Measurements from ENCODE around the gene DNAJB9. TPM values are rescaled to one million over a fixed set of nuclear protein-coding genes. Genes with fewer than 3 reads are reported as not detected.

DNAJB9 gene
- total and polyA plus RNA-seq, 4 donors: 27.6 to 164 (median 49.4) TPM

- TF ChIP-seq HNF4G (IDR thresholded peaks at IDR 0.05): peak; percentile 64
- TF ChIP-seq HNF4A (conservative IDR thresholded peaks at IDR 0.05): peak; percentile 91 to 93
- peak; percentile 94 for TF ChIP-seq SP1 (IDR thresholded peaks at IDR 0.05)
- TF ChIP-seq CTCF (IDR thresholded peaks at IDR 0.05; ENCODE audit: low read depth, low read length, missing input control): no peak
- TF ChIP-seq JUND (IDR thresholded peaks at IDR 0.05): peak; percentile 43 to 64
- TF ChIP-seq TAF1 (conservative IDR thresholded peaks at IDR 0.05): peak; percentile 82
- peak in 1 of 2 donors; percentile 14 for TF ChIP-seq EGR1 (IDR thresholded peaks at IDR 0.05; ENCODE audit: low read depth in 2 of 2)
Measured at GRCh38 chr7:108613949-108614381, 44.3 kb downstream of the DNAJB9 start (continued).

- no peak for DNase-seq (ENCODE audit: low spot score)
- Histone ChIP-seq H3K36me3 (ENCODE audit: control insufficient read depth in 4 of 4, insufficient read depth in 3 of 4, low read depth in 1 of 4, low read length in 3 of 4) (no peaks in the 10 kb centered on the region), H3K9me3 (ENCODE audit: control insufficient read depth in 4 of 4, low read length in 3 of 4) (no peaks in the 10 kb centered on the region), H3K27ac (ENCODE audit: low read depth in 1 of 2, low read length in 2 of 2) (peak overlapping the region; percentile 81 to 85), H3K4me3 (ENCODE audit: low read depth in 1 of 3, low read length in 3 of 3) (no peak overlapping the region), H3K27me3 (ENCODE audit: control insufficient read depth in 4 of 4, insufficient read depth in 4 of 4, low read length in 3 of 4) (no peaks in the 10 kb centered on the region), H3K9ac (ENCODE audit: low read depth in 1 of 2, low read length in 2 of 2) (peak overlapping the region in 1 of 2 donors; percentile 88), H3K4me1 (ENCODE audit: control insufficient read depth in 4 of 4, insufficient read depth in 4 of 4, low read length in 3 of 4) (peaks cover 0 to 43% (median 22%) of the 10 kb centered on the region in 4 donors)
- WGBS: 92% methylated on average over 3 of the region's 3 CpGs
- no peak for TF ChIP-seq EGR1 (IDR thresholded peaks at IDR 0.05; ENCODE audit: low read depth in 2 of 2)
- TF ChIP-seq RXRA (IDR thresholded peaks at IDR 0.05): no peak
- no peak for TF ChIP-seq SP1 (IDR thresholded peaks at IDR 0.05)
- TF ChIP-seq GABPA (IDR thresholded peaks at IDR 0.05 in 1 of 2, conservative IDR thresholded peaks at IDR 0.05 in 1 of 2): no peak
- no peak for TF ChIP-seq RAD21 (IDR thresholded peaks at IDR 0.05)
- no peak for TF ChIP-seq JUND (IDR thresholded peaks at IDR 0.05)
- no peak for TF ChIP-seq HNF4G (IDR thresholded peaks at IDR 0.05)
- no peak for TF ChIP-seq NR2F2 (IDR thresholded peaks at IDR 0.05)
Measured at GRCh38 chr7:108614896-108615295, 45.2 kb downstream of the DNAJB9 start.

GRCh38 chr7:108618056-108618455, 48.4 kb downstream of the DNAJB9 start:
- no peak for DNase-seq (ENCODE audit: low spot score)
- H3K9ac ChIP-seq (ENCODE audit: low read depth in 1 of 2, low read length in 2 of 2): no peak overlapping the region
- H3K4me3 ChIP-seq (ENCODE audit: low read depth in 1 of 3, low read length in 3 of 3): no peak overlapping the region
- H3K36me3 ChIP-seq (ENCODE audit: control insufficient read depth in 4 of 4, insufficient read depth in 3 of 4, low read depth in 1 of 4, low read length in 3 of 4): no peaks in the 10 kb centered on the region
- H3K27me3 ChIP-seq (ENCODE audit: control insufficient read depth in 4 of 4, insufficient read depth in 4 of 4, low read length in 3 of 4): no peaks in the 10 kb centered on the region
- 67% methylated on average over 3 of the region's 3 CpGs for WGBS
- H3K4me1 ChIP-seq (ENCODE audit: control insufficient read depth in 4 of 4, insufficient read depth in 4 of 4, low read length in 3 of 4): peaks cover 0 to 18% (median 6%) of the 10 kb centered on the region in 4 donors
- no peaks in the 10 kb centered on the region for H3K9me3 ChIP-seq (ENCODE audit: control insufficient read depth in 4 of 4, low read length in 3 of 4)
- no peak overlapping the region for H3K27ac ChIP-seq (ENCODE audit: low read depth in 1 of 2, low read length in 2 of 2)
- TF ChIP-seq EGR1 (IDR thresholded peaks at IDR 0.05; ENCODE audit: low read depth in 2 of 2): no peak
- no peak for TF ChIP-seq ZBTB33 (IDR thresholded peaks at IDR 0.05)
- TF ChIP-seq JUND (IDR thresholded peaks at IDR 0.05): no peak
- no peak for TF ChIP-seq RXRA (IDR thresholded peaks at IDR 0.05)
- no peak for TF ChIP-seq TAF1 (conservative IDR thresholded peaks at IDR 0.05)
- no peak for TF ChIP-seq HNF4A (conservative IDR thresholded peaks at IDR 0.05)
- no peak for TF ChIP-seq GABPA (IDR thresholded peaks at IDR 0.05 in 1 of 2, conservative IDR thresholded peaks at IDR 0.05 in 1 of 2)
- no peak for TF ChIP-seq REST (IDR thresholded peaks at IDR 0.05)
- no peak for TF ChIP-seq ATF3 (IDR thresholded peaks at IDR 0.05)
- TF ChIP-seq CTCF (IDR thresholded peaks at IDR 0.05; ENCODE audit: low read depth, low read length, missing input control): no peak
- TF ChIP-seq FOXA2 (IDR thresholded peaks at IDR 0.05): no peak
- TF ChIP-seq YY1 (IDR thresholded peaks at IDR 0.05): no peak
- no peak for TF ChIP-seq MAX (IDR thresholded peaks at IDR 0.05)
- TF ChIP-seq NR2F2 (IDR thresholded peaks at IDR 0.05): no peak
- no peak for TF ChIP-seq SP1 (IDR thresholded peaks at IDR 0.05)
- TF ChIP-seq RAD21 (IDR thresholded peaks at IDR 0.05): no peak
- TF ChIP-seq FOXA1 (IDR thresholded peaks at IDR 0.05): no peak
- TF ChIP-seq HNF4G (IDR thresholded peaks at IDR 0.05): no peak
